Neural crest cell (in vitro differentiated cells): Measurements from ENCODE around the gene PDGFRB. TPM values are rescaled to one million over a fixed set of nuclear protein-coding genes. Genes with fewer than 3 reads are reported as not detected.

Source experiments
- DNase-seq: peaks from one replicate; pipeline ENCODE4 v3.0.0; 2021; ENCODE audit warnings: low read depth, mixed read lengths, low spot score
- H3K27ac Mint-ChIP-seq: one replicate; pipeline ENCODE4 v1.8.0; 2021; ENCODE audit warnings: mild to moderate bottlenecking, mixed read lengths; ENCODE audit not compliant: unreplicated experiment
- H3K27me3 Mint-ChIP-seq: 2 replicates; pipeline ENCODE4 v1.8.0; 2021; ENCODE audit warnings: low read depth, mild to moderate bottlenecking, mixed read lengths
- H3K36me3 Mint-ChIP-seq: 2 replicates; pipeline ENCODE4 v1.8.0; 2021; ENCODE audit warnings: low read depth, mild to moderate bottlenecking, mixed read lengths
- H3K4me1 Mint-ChIP-seq: 2 replicates; pipeline ENCODE4 v1.8.0; 2021; ENCODE audit warnings: mixed read lengths
- H3K4me3 Mint-ChIP-seq: one replicate; pipeline ENCODE4 v1.8.0; 2021; ENCODE audit warnings: mild to moderate bottlenecking, mixed read lengths
- H3K9me3 Mint-ChIP-seq: 2 replicates; pipeline ENCODE4 v1.8.0; 2021; ENCODE audit warnings: mixed read lengths
- total RNA-seq: library from RNA; stranded (reverse); gene quantifications from 2 replicates; pipeline ENCODE4 v1.2.1, GENCODE V29; 2021
- TF ChIP-seq, protein P1 (sequence below): fragments of 200-600 bp; sonication (generic); conservative IDR thresholded peaks from 2 replicates; pipeline ENCODE4 v1.5.0; 2021; ENCODE audit warnings: antibody characterized with exemption, mild to moderate bottlenecking

Gene PDGFRB
- total RNA-seq, 1 donor from 2014 or later: 10.8 TPM

GRCh38 chr5:150162142-150162513, 6.5 kb upstream of the PDGFRB start:
- Mint-ChIP-seq H3K9me3 (no peaks in the 10 kb centered on the region), H3K27ac (no peak overlapping the region), H3K27me3 (peaks cover 29% of the 10 kb centered on the region), H3K4me3 (no peak overlapping the region), H3K4me1 (peaks cover 66% of the 10 kb centered on the region), H3K36me3 (no peaks in the 10 kb centered on the region)
- DNase-seq: no peak
- TF ChIP-seq, protein P1, sequence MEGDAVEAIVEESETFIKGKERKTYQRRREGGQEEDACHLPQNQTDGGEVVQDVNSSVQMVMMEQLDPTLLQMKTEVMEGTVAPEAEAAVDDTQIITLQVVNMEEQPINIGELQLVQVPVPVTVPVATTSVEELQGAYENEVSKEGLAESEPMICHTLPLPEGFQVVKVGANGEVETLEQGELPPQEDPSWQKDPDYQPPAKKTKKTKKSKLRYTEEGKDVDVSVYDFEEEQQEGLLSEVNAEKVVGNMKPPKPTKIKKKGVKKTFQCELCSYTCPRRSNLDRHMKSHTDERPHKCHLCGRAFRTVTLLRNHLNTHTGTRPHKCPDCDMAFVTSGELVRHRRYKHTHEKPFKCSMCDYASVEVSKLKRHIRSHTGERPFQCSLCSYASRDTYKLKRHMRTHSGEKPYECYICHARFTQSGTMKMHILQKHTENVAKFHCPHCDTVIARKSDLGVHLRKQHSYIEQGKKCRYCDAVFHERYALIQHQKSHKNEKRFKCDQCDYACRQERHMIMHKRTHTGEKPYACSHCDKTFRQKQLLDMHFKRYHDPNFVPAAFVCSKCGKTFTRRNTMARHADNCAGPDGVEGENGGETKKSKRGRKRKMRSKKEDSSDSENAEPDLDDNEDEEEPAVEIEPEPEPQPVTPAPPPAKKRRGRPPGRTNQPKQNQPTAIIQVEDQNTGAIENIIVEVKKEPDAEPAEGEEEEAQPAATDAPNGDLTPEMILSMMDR: no peak

DNA sequence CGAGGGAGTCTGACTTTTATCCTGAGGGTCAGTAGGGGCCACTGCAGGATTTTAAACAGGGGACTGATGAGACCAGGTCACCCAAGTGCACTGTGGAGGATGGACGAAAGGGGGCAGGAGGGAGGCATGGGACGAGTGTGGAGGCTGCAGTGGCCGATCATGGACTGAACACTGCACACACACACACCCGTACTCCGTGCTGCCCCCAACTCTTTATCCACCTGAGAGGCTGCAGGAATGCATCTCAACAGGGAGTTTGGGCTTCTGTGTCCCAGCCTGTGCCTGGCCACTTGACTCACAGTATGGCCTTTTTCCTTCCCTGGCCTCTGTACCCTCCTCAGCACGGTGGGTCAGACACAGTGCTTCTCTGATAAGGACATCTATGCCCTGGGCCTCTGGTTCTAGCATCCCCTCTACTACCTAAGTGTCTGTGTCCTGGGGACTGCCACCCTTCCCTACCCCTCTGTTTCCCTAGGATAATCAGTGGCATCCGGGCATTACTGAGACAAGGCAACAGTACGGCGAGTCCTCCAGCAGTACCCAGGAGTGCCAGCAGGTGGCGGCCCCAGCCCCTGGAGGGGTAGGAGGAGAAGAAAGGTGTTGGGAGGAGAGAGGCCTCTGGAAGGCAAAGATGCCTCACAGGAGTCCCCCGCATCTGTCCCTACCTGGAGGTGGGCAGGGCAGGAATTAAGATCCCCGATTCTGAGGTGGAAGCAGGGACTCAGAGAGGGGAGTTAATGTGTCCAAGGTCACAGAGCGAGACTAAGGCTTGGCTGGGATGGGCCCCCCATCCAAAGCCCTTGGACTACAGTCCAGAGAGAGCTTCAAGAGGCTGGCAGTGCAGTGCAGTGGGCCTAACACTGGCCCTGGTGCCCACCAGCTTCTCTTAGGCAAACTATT, 5.8 kb upstream of the PDGFRB start:
- peak overlapping the region; percentile 74 for H3K27ac Mint-ChIP-seq
- H3K27me3 Mint-ChIP-seq: peaks cover 29% of the 10 kb centered on the region
- no peaks in the 10 kb centered on the region for H3K36me3 Mint-ChIP-seq
- H3K4me3 Mint-ChIP-seq: peak overlapping the region; percentile 64
- TF ChIP-seq, protein P1: peak; percentile 88
- DNase-seq: peak; percentile 99
- H3K9me3 Mint-ChIP-seq: no peaks in the 10 kb centered on the region
- peaks cover 69% of the 10 kb centered on the region for H3K4me1 Mint-ChIP-seq

DNA sequence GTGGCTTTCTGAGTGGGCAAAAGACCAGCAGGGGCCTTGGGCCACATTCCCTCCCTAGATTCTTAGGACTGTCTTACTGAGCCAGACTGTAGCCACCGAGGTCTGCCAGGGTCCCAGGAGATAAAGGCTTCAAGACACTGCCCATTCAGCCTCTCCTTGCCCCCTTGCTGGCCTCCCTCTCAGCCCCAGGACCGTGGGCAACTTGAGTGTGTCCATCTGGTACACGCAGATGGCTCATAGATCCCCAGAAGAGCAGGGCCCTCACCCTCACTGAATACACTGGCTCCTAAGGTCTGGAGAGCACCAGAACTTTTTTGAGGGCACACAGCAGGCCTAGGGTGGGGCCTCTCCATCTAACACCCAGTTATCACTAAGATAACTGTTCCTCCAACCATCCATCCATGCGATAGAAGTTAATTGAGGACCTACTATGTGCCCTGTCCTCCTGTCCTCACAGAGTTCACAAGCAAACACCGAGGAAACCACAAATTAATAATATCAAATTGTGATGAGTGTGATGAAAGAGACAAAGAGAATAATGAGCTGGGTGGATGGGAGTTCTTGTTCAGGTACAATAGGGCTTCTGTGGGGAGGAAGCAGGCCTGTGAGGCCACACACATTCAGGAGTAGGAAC, 4.9 kb upstream of the PDGFRB start:
- Mint-ChIP-seq H3K36me3 (no peaks in the 10 kb centered on the region), H3K9me3 (no peaks in the 10 kb centered on the region), H3K27me3 (peaks cover 21% of the 10 kb centered on the region), H3K4me1 (peaks cover 72% of the 10 kb centered on the region), H3K27ac (peak overlapping the region; percentile 74), H3K4me3 (no peak overlapping the region)
- TF ChIP-seq, protein P1: no peak
- no peak for DNase-seq

DNA sequence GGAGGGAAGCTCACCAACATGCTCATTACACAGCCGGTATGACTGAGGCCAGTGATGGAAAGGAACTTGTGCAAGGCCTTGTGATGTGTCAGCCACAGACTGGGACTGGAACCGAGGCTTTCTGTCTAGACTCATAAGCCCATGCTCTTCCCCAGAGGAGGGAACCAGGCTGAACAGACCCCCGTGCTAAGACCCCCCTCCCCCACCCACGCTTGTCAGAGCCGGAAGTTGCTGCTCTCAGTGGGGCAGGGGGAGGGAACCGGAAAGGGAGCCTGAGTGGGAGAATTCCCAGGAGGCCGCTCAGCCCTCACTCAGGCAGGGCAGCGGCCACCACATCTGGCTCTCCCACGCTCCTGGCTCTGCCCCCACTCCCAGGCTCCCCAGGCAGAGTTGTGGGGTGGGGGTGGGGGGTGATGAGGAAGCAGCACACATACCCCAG, 4.1 kb upstream of the PDGFRB start:
- TF ChIP-seq, protein P1: no peak

DNA sequence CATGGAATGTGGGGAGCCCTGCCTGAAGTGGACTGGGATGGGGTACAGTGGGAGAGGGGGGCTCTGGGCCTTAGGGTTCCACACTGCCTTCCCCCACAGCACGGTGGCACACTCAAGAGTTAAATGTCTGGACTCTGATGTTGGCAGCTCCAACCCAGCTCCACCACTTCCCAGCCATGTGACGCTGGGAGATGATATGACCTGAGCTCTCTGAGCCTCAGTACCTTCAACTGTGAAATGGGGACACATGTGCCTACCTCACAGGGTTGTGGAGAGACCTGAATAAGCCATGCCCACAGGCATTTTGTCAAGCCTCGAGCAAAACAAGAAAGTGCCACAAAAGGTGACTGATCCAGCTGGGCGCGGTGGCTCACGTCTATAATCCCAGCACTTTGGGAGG, 3.4 kb upstream of the PDGFRB start:
- Mint-ChIP-seq H3K36me3 (no peaks in the 10 kb centered on the region), H3K27me3 (peaks cover 9% of the 10 kb centered on the region), H3K4me1 (peaks cover 71% of the 10 kb centered on the region), H3K4me3 (no peak overlapping the region), H3K9me3 (no peaks in the 10 kb centered on the region), H3K27ac (no peak overlapping the region)
- no peak for DNase-seq
- TF ChIP-seq, protein P1: no peak

More for the DNA sequence above, 4.1 kb upstream of the PDGFRB start:
- H3K9me3 Mint-ChIP-seq: no peaks in the 10 kb centered on the region
- H3K27me3 Mint-ChIP-seq: peaks cover 13% of the 10 kb centered on the region
- H3K27ac Mint-ChIP-seq: no peak overlapping the region
- no peak for DNase-seq
- H3K4me3 Mint-ChIP-seq: no peak overlapping the region
- H3K36me3 Mint-ChIP-seq: no peaks in the 10 kb centered on the region
- H3K4me1 Mint-ChIP-seq: peaks cover 73% of the 10 kb centered on the region
